H1 (cell line): ENCODE results near the gene CLIP3.
A peak's percentile ranks its signal among the peaks of the same experiment; 100 is the strongest.

ENCODE experiments used
- EZH2 ChIP-seq: fragments of 200-600 bp; sonication (generic); IDR thresholded peaks from 2 replicates; pipeline ENCODE4 v1.7.1; 2012; ENCODE audit warnings: low read depth, mild to moderate bottlenecking, moderate library complexity, low read length, inconsistent platforms; ENCODE audit not compliant: severe bottlenecking
- GABPA ChIP-seq: IDR thresholded peaks from 2 replicates; pipeline ENCODE4 v1.6.1; 2011; ENCODE audit warnings: mild to moderate bottlenecking, low read length, moderate library complexity, borderline replicate concordance; ENCODE audit not compliant: insufficient read depth
- GTF2F1 ChIP-seq: IDR thresholded peaks from 2 replicates; pipeline ENCODE4 v1.6.1; 2012; ENCODE audit warnings: low read depth, low read length, improper control_type of control experiment, borderline replicate concordance
- NANOG ChIP-seq: IDR thresholded peaks from 2 replicates; pipeline ENCODE4 v1.6.1; 2011; ENCODE audit warnings: low read length, low read depth, mild to moderate bottlenecking, inconsistent platforms; ENCODE audit not compliant: insufficient read depth, poor library complexity, severe bottlenecking
- NRF1 ChIP-seq: IDR thresholded peaks from 2 replicates; pipeline ENCODE4 v1.6.1; 2011; ENCODE audit warnings: mild to moderate bottlenecking, low read depth, low read length, improper control_type of control experiment
- POLR2AphosphoS5 ChIP-seq: IDR thresholded peaks from 2 replicates; pipeline ENCODE4 v1.6.1; 2011; ENCODE audit warnings: low read depth, low read length
- SIN3A ChIP-seq, 2 experiments: IDR thresholded peaks in 1 of 2; conservative IDR thresholded peaks in 1 of 2; 2 replicates each; pipeline ENCODE4 v1.6.1; 2011 to 2012; ENCODE audit warnings: low read length in 2 of 2, improper control_type of control experiment in 1 of 2, low read depth in 1 of 2, mild to moderate bottlenecking in 1 of 2
- TF ChIP-seq, protein P1 (sequence below), 3 experiments: IDR thresholded peaks; 1 replicate in 2 of 3; 2 replicates in 1 of 3; pipeline versions ENCODE4 v1.5.1 to v1.6.1; 2011; ENCODE audit warnings: low read length in 3 of 3, mild to moderate bottlenecking in 3 of 3, inconsistent platforms in 2 of 3, low read depth in 1 of 3, moderate library complexity in 1 of 3; ENCODE audit not compliant: insufficient read depth in 1 of 3; ENCODE audit errors: control extremely low read depth in 1 of 3
- TF ChIP-seq, protein P2 (sequence below): IDR thresholded peaks from 2 replicates; pipeline ENCODE4 v1.6.1; 2012; ENCODE audit warnings: inconsistent platforms

DNA sequence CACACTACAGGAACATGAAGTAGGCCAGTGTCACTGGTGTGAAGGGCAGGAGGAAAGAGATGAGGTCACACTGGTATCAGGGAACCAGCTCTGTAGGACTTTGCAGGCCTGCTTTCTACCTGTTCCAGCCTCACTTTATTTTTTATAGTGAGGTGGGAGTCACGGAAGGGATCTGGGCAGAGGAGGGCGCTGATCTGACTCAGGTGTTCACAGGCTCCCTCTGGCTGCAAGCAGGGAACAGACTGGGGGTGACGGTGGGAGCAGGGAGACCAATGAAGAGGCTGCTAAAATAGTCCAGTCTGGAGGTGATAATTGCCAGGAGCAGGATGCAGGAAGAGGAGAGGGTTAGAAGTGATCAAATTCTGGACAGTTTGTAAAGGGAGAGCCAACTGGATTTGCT lies 18.6 kb upstream of the CLIP3 start:
- no peak for TF ChIP-seq POLR2AphosphoS5
- TF ChIP-seq, protein P1, sequence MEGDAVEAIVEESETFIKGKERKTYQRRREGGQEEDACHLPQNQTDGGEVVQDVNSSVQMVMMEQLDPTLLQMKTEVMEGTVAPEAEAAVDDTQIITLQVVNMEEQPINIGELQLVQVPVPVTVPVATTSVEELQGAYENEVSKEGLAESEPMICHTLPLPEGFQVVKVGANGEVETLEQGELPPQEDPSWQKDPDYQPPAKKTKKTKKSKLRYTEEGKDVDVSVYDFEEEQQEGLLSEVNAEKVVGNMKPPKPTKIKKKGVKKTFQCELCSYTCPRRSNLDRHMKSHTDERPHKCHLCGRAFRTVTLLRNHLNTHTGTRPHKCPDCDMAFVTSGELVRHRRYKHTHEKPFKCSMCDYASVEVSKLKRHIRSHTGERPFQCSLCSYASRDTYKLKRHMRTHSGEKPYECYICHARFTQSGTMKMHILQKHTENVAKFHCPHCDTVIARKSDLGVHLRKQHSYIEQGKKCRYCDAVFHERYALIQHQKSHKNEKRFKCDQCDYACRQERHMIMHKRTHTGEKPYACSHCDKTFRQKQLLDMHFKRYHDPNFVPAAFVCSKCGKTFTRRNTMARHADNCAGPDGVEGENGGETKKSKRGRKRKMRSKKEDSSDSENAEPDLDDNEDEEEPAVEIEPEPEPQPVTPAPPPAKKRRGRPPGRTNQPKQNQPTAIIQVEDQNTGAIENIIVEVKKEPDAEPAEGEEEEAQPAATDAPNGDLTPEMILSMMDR (IDR thresholded peaks at IDR 0.05; ENCODE audit: control extremely low read depth in 1 of 3, insufficient read depth in 1 of 3, low read depth in 1 of 3, low read length in 3 of 3): peak; percentile 90 to 99 (median 91)
- no peak for TF ChIP-seq NANOG
- no peak for TF ChIP-seq GTF2F1
- TF ChIP-seq EZH2: no peak
- no peak for TF ChIP-seq GABPA
- TF ChIP-seq NRF1: no peak
- no peak; a peak in 1 of 4 replicates for TF ChIP-seq SIN3A (conservative IDR thresholded peaks at IDR 0.05 in 1 of 2, IDR thresholded peaks at IDR 0.05 in 1 of 2; ENCODE audit: low read depth in 1 of 2, low read length in 2 of 2)
- TF ChIP-seq, protein P2, sequence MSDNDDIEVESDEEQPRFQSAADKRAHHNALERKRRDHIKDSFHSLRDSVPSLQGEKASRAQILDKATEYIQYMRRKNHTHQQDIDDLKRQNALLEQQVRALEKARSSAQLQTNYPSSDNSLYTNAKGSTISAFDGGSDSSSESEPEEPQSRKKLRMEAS: no peak
